IPS-15b (cell line): ENCODE results near the gene TMEM59L.

Experiments used
- H3K27me3 ChIP-seq: one replicate; pipeline ENCODE4 v1.6.1; 2013; ENCODE audit warnings: low read length; ENCODE audit not compliant: control insufficient read depth, insufficient read depth
- H3K36me3 ChIP-seq: one replicate; pipeline ENCODE4 v1.6.1; 2013; ENCODE audit warnings: low read length; ENCODE audit not compliant: control insufficient read depth, insufficient read depth
- H3K4me1 ChIP-seq: one replicate; pipeline ENCODE4 v1.6.1; 2013; ENCODE audit warnings: mild to moderate bottlenecking, low read length; ENCODE audit not compliant: control insufficient read depth, insufficient read depth
- H3K4me3 ChIP-seq: one replicate; pipeline ENCODE4 v1.5.1; 2013; ENCODE audit warnings: low read depth, low read length
- H3K9ac ChIP-seq: one replicate; pipeline ENCODE4 v1.6.1; 2013; ENCODE audit warnings: low read depth, mild to moderate bottlenecking, low read length
- H3K9me3 ChIP-seq: one replicate; pipeline ENCODE4 v1.6.1; 2013; ENCODE audit warnings: mild to moderate bottlenecking, low read length; ENCODE audit not compliant: control insufficient read depth, insufficient read depth

The TMEM59L gene

GRCh38 chr19:18606281-18607225 lies 6.1 kb upstream of the TMEM59L start, which contains the start of gene CRLF1:
TSS of gene CRLF1 (minus strand) at chr19:18606799. CDS start at chr19:18606656, 143 bp downstream.
- no peaks in the 10 kb centered on the region for H3K36me3 ChIP-seq
- H3K27me3 ChIP-seq, result peaks cover 85% of the 10 kb centered on the region
- no peaks in the 10 kb centered on the region for H3K9me3 ChIP-seq
- peaks cover 30% of the 10 kb centered on the region for H3K4me1 ChIP-seq
- peak within 1 kb of the TSS; percentile 45 for H3K4me3 ChIP-seq
- H3K9ac ChIP-seq, result no peak within 1 kb of the TSS

- Histone ChIP-seq H3K9ac (no peak overlapping the region), H3K4me1 (peaks cover 36% of the 10 kb centered on the region), H3K36me3 (no peaks in the 10 kb centered on the region), H3K9me3 (no peaks in the 10 kb centered on the region), H3K27me3 (peaks cover 86% of the 10 kb centered on the region), H3K4me3 (peak overlapping the region; percentile 35)
These were observed 5.2 kb upstream of the TMEM59L start for GRCh38 chr19:18607226-18608101.

- Histone ChIP-seq H3K9me3 (no peaks in the 10 kb centered on the region), H3K4me3 (peak overlapping the region; percentile 35), H3K9ac (no peak overlapping the region), H3K27me3 (peaks cover 84% of the 10 kb centered on the region), H3K36me3 (no peaks in the 10 kb centered on the region), H3K4me1 (peaks cover 33% of the 10 kb centered on the region)
These were observed 4.4 kb upstream of the TMEM59L start for GRCh38 chr19:18608102-18608804.

- no peaks in the 10 kb centered on the region for H3K9me3 ChIP-seq
- peaks cover 31% of the 10 kb centered on the region for H3K4me1 ChIP-seq
- peak overlapping the region; percentile 10 for H3K4me3 ChIP-seq
- peaks cover 86% of the 10 kb centered on the region for H3K27me3 ChIP-seq
- H3K9ac ChIP-seq, result no peak overlapping the region
- no peaks in the 10 kb centered on the region for H3K36me3 ChIP-seq
These were observed 3.6 kb upstream of the TMEM59L start for GRCh38 chr19:18608805-18609716.

GRCh38 chr19:18609717-18610051 lies 3.0 kb upstream of the TMEM59L start:
- H3K27me3 ChIP-seq, result peaks cover 86% of the 10 kb centered on the region
- H3K9ac ChIP-seq, result no peak overlapping the region
- H3K9me3 ChIP-seq, result no peaks in the 10 kb centered on the region
- peak overlapping the region; percentile 37 for H3K4me3 ChIP-seq
- H3K4me1 ChIP-seq, result peaks cover 26% of the 10 kb centered on the region
- H3K36me3 ChIP-seq, result no peaks in the 10 kb centered on the region

GRCh38 chr19:18610245-18610555 lies 2.5 kb upstream of the TMEM59L start:
- Histone ChIP-seq H3K9me3 (no peaks in the 10 kb centered on the region), H3K4me3 (peak overlapping the region; percentile 37), H3K9ac (no peak overlapping the region), H3K36me3 (no peaks in the 10 kb centered on the region), H3K27me3 (peaks cover 86% of the 10 kb centered on the region), H3K4me1 (peaks cover 24% of the 10 kb centered on the region)

- peak overlapping the region; percentile 59 for H3K4me3 ChIP-seq
- no peaks in the 10 kb centered on the region for H3K36me3 ChIP-seq
- H3K27me3 ChIP-seq, result peaks cover 84% of the 10 kb centered on the region
- no peaks in the 10 kb centered on the region for H3K9me3 ChIP-seq
- H3K4me1 ChIP-seq, result peaks cover 24% of the 10 kb centered on the region
- no peak overlapping the region for H3K9ac ChIP-seq
These were observed 1.9 kb upstream of the TMEM59L start for GRCh38 chr19:18610556-18611326.

- Histone ChIP-seq H3K27me3 (peaks cover 79% of the 10 kb centered on the region), H3K4me3 (peak overlapping the region; percentile 59), H3K9ac (no peak overlapping the region), H3K36me3 (no peaks in the 10 kb centered on the region), H3K4me1 (peaks cover 24% of the 10 kb centered on the region), H3K9me3 (no peaks in the 10 kb centered on the region)
These were observed 1.2 kb upstream of the TMEM59L start for GRCh38 chr19:18611327-18612050.

- Histone ChIP-seq H3K9me3 (no peaks in the 10 kb centered on the region), H3K4me3 (peak overlapping the region; percentile 58), H3K27me3 (peaks cover 76% of the 10 kb centered on the region), H3K4me1 (peaks cover 24% of the 10 kb centered on the region), H3K9ac (no peak overlapping the region), H3K36me3 (no peaks in the 10 kb centered on the region)
These were observed 459 bp upstream of the TMEM59L start for GRCh38 chr19:18612051-18612771.
